ENCODE results near the gene SLC30A5.
A peak's percentile ranks its signal among the peaks of the same experiment; 100 is the strongest.
"Not testable (repeated sequence)": the region's sequence is repeated elsewhere in the genome, so short reads cannot be mapped to it uniquely, and the experiment has no call there.

SLC30A5 gene

GRCh38 chr5:69078921-69079540 lies 14.8 kb upstream of the SLC30A5 start:
- Histone ChIP-seq H2AFZ (ENCODE audit: low read length, unreplicated experiment) (no peak overlapping the region), H3K4me1 (ENCODE audit: control insufficient read depth, insufficient read depth, low read length, unreplicated experiment) (no peaks in the 10 kb centered on the region), H3K36me3 (ENCODE audit: insufficient read depth, low read length) (no peaks in the 10 kb centered on the region), H3K4me3 (ENCODE audit: low read depth, low read length) (no peak overlapping the region), H3K27ac (ENCODE audit: low read depth, low read length) (no peak overlapping the region), H3K27me3 (ENCODE audit: insufficient read depth, low read length) (no peaks in the 10 kb centered on the region), H3K79me2 (ENCODE audit: control insufficient read depth, insufficient read depth, low read length, unreplicated experiment) (no peaks in the 10 kb centered on the region)

DNA sequence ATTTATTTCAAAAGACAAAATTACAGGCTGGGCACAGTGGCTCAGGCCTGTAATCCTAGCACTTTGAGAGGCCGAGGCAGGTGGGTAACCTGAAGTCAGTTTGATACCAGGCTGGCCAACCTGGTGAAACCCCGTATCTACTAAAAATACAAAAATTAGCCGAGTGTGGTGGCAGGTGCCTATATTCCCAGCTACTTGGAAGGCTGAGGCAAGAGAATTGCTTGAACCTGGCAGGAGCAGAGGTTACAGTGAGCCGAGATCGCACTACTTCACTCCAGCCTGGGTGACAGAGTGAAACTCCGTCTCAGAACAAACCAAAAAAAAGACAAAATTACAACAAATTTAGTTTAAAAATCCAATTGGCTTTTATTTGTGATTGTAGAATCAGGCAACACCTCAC lies 14.3 kb upstream of the SLC30A5 start:
- Histone ChIP-seq H3K27ac (ENCODE audit: low read depth, low read length) (no peak overlapping the region), H3K36me3 (ENCODE audit: insufficient read depth, low read length) (no peaks in the 10 kb centered on the region), H3K27me3 (ENCODE audit: insufficient read depth, low read length) (no peaks in the 10 kb centered on the region), H3K79me2 (ENCODE audit: control insufficient read depth, insufficient read depth, low read length, unreplicated experiment) (no peaks in the 10 kb centered on the region), H3K4me1 (ENCODE audit: control insufficient read depth, insufficient read depth, low read length, unreplicated experiment) (no peaks in the 10 kb centered on the region), H2AFZ (ENCODE audit: low read length, unreplicated experiment) (no peak overlapping the region), H3K4me3 (ENCODE audit: low read depth, low read length) (no peak overlapping the region)

- Histone ChIP-seq H3K4me1 (ENCODE audit: control insufficient read depth, insufficient read depth, low read length, unreplicated experiment) (no peaks in the 10 kb centered on the region), H3K27ac (ENCODE audit: low read depth, low read length) (no peak overlapping the region), H3K4me3 (ENCODE audit: low read depth, low read length) (no peak overlapping the region), H3K36me3 (ENCODE audit: insufficient read depth, low read length) (no peaks in the 10 kb centered on the region), H3K79me2 (ENCODE audit: control insufficient read depth, insufficient read depth, low read length, unreplicated experiment) (no peaks in the 10 kb centered on the region), H3K27me3 (ENCODE audit: insufficient read depth, low read length) (no peaks in the 10 kb centered on the region), H2AFZ (ENCODE audit: low read length, unreplicated experiment) (no peak overlapping the region)
Observed at GRCh38 chr5:69083412-69083811, 10.4 kb upstream of the SLC30A5 start.

DNA sequence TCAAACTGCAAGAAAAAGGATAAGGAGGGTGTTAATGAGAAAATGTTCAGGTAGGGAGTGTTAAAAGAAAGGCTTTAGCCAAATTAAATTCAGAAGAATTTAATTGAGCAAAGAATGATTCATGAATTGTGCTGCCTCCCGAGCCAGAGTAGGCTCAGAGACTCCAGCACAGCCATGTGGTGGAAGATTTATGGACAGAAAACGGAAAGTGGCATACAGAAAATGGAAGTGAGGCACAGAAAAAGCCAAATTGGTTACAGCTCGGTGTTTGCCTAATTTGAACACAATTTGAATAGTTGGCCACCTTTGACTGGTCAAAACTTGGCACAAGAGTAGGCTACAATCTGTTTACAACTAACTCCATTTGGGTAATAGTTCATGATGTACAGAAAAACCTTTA lies 9.6 kb upstream of the SLC30A5 start:
- no peak overlapping the region for H3K27ac ChIP-seq (ENCODE audit: low read depth, low read length)
- no peaks in the 10 kb centered on the region for H3K36me3 ChIP-seq (ENCODE audit: insufficient read depth, low read length)
- no peaks in the 10 kb centered on the region for H3K4me1 ChIP-seq (ENCODE audit: control insufficient read depth, insufficient read depth, low read length, unreplicated experiment)
- no peaks in the 10 kb centered on the region for H3K27me3 ChIP-seq (ENCODE audit: insufficient read depth, low read length)
- no peak overlapping the region for H2AFZ ChIP-seq (ENCODE audit: low read length, unreplicated experiment)
- H3K79me2 ChIP-seq (ENCODE audit: control insufficient read depth, insufficient read depth, low read length, unreplicated experiment), result no peaks in the 10 kb centered on the region
- H3K4me3 ChIP-seq (ENCODE audit: low read depth, low read length), result no peak overlapping the region

GRCh38 chr5:69084903-69085302 lies 8.9 kb upstream of the SLC30A5 start:
- H2AFZ ChIP-seq (ENCODE audit: low read length, unreplicated experiment), result no peak overlapping the region
- H3K4me1 ChIP-seq (ENCODE audit: control insufficient read depth, insufficient read depth, low read length, unreplicated experiment), result no peaks in the 10 kb centered on the region
- no peak overlapping the region for H3K27ac ChIP-seq (ENCODE audit: low read depth, low read length)
- H3K36me3 ChIP-seq (ENCODE audit: insufficient read depth, low read length), result no peaks in the 10 kb centered on the region
- no peaks in the 10 kb centered on the region for H3K27me3 ChIP-seq (ENCODE audit: insufficient read depth, low read length)
- no peak overlapping the region for H3K4me3 ChIP-seq (ENCODE audit: low read depth, low read length)
- H3K79me2 ChIP-seq (ENCODE audit: control insufficient read depth, insufficient read depth, low read length, unreplicated experiment), result no peaks in the 10 kb centered on the region

DNA sequence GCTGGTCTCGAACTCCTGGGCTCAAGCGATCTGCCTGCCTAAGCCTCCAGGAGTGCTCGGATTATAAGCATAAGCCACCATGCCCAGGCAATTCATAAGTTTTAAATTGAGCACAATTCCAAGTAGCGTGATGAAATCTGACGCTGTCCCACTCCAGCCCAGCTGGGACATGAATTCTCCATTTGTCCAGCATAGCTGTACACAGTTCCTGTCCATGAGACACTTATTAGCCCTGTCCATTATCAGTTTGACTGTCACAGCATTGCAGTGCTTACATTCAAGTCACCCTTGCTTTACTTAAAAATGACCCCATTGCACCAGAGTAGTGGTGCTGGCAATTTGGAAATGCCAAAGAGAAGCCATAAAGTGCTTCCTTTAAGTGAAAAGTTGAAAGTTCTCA lies 7.6 kb upstream of the SLC30A5 start:
- no peak overlapping the region for H2AFZ ChIP-seq (ENCODE audit: low read length, unreplicated experiment)
- H3K4me1 ChIP-seq (ENCODE audit: control insufficient read depth, insufficient read depth, low read length, unreplicated experiment), result peaks cover 3% of the 10 kb centered on the region
- no peak overlapping the region for H3K27ac ChIP-seq (ENCODE audit: low read depth, low read length)
- no peaks in the 10 kb centered on the region for H3K27me3 ChIP-seq (ENCODE audit: insufficient read depth, low read length)
- no peaks in the 10 kb centered on the region for H3K36me3 ChIP-seq (ENCODE audit: insufficient read depth, low read length)
- H3K4me3 ChIP-seq (ENCODE audit: low read depth, low read length), result no peak overlapping the region
- H3K79me2 ChIP-seq (ENCODE audit: control insufficient read depth, insufficient read depth, low read length, unreplicated experiment), result no peaks in the 10 kb centered on the region

GRCh38 chr5:69088006-69088405 lies 5.8 kb upstream of the SLC30A5 start:
- H3K4me3 ChIP-seq (ENCODE audit: low read depth, low read length); H3K79me2 ChIP-seq (ENCODE audit: control insufficient read depth, insufficient read depth, low read length, unreplicated experiment); H3K36me3 ChIP-seq (ENCODE audit: insufficient read depth, low read length); H3K4me1 ChIP-seq (ENCODE audit: control insufficient read depth, insufficient read depth, low read length, unreplicated experiment); H2AFZ ChIP-seq (ENCODE audit: low read length, unreplicated experiment); H3K27ac ChIP-seq (ENCODE audit: low read depth, low read length); H3K27me3 ChIP-seq (ENCODE audit: insufficient read depth, low read length): not testable (repeated sequence)

DNA sequence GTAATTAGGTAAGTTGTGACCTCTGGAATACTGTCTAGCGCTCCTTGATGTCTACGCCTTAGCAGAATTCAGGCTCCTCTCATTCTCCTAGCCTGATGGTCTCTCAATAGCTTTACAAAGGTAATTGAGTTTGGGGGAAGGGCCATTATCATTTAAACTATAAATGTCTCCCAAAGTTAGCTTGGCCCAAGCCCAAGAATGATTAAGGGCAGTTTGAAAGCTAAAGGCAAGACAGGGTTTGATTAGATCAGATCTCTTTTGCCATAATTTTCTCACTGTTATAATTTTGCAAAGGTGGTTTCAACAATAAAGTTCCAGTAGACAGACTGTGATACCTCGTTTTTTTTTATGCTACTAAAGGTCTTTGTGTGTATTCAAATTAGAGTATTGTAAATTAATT lies 3.7 kb upstream of the SLC30A5 start:
- no peaks in the 10 kb centered on the region for H3K36me3 ChIP-seq (ENCODE audit: insufficient read depth, low read length)
- H2AFZ ChIP-seq (ENCODE audit: low read length, unreplicated experiment), result no peak overlapping the region
- H3K4me1 ChIP-seq (ENCODE audit: control insufficient read depth, insufficient read depth, low read length, unreplicated experiment), result peaks cover 9% of the 10 kb centered on the region
- H3K4me3 ChIP-seq (ENCODE audit: low read depth, low read length), result no peak overlapping the region
- peaks cover 13% of the 10 kb centered on the region for H3K79me2 ChIP-seq (ENCODE audit: control insufficient read depth, insufficient read depth, low read length, unreplicated experiment)
- no peak overlapping the region for H3K27ac ChIP-seq (ENCODE audit: low read depth, low read length)
- H3K27me3 ChIP-seq (ENCODE audit: insufficient read depth, low read length), result no peaks in the 10 kb centered on the region

GRCh38 chr5:69091771-69092170 lies 2.0 kb upstream of the SLC30A5 start:
- peaks cover 13% of the 10 kb centered on the region for H3K4me1 ChIP-seq (ENCODE audit: control insufficient read depth, insufficient read depth, low read length, unreplicated experiment)
- no peak overlapping the region for H3K4me3 ChIP-seq (ENCODE audit: low read depth, low read length)
- H3K36me3 ChIP-seq (ENCODE audit: insufficient read depth, low read length), result peaks cover 6% of the 10 kb centered on the region
- H3K79me2 ChIP-seq (ENCODE audit: control insufficient read depth, insufficient read depth, low read length, unreplicated experiment), result peaks cover 29% of the 10 kb centered on the region
- no peak overlapping the region for H3K27ac ChIP-seq (ENCODE audit: low read depth, low read length)
- no peak overlapping the region for H2AFZ ChIP-seq (ENCODE audit: low read length, unreplicated experiment)
- H3K27me3 ChIP-seq (ENCODE audit: insufficient read depth, low read length), result no peaks in the 10 kb centered on the region

GRCh38 chr5:69092969-69093368 lies 845 bp upstream of the SLC30A5 start:
- Histone ChIP-seq H3K79me2 (ENCODE audit: control insufficient read depth, insufficient read depth, low read length, unreplicated experiment) (peaks cover 39% of the 10 kb centered on the region), H3K4me1 (ENCODE audit: control insufficient read depth, insufficient read depth, low read length, unreplicated experiment) (peaks cover 16% of the 10 kb centered on the region), H2AFZ (ENCODE audit: low read length, unreplicated experiment) (peak overlapping the region; percentile 92)

DNA sequence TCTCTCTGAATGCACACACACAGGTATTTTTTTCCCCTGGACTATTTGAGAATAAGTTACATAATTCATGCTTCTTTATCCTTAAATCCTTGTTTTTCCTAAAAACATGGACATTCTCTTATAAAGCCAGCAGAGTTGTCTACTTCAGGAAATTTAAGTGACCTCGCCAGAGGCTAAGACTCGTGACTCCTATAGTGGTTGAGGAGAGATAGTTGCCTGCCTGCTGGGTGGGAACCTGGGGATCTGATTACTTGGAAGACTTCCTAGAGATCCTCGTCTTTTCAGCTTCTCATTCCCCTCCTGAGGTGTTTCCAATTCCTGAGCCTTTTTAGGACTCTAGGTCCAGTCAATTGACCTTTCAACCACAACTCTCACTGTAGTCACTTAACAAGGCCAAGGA lies 5.5 kb downstream of the SLC30A5 start:
- no peak overlapping the region for H3K27ac ChIP-seq (ENCODE audit: low read depth, low read length)
- H3K79me2 ChIP-seq (ENCODE audit: control insufficient read depth, insufficient read depth, low read length, unreplicated experiment), result peaks cover 61% of the 10 kb centered on the region
- H3K36me3 ChIP-seq (ENCODE audit: insufficient read depth, low read length), result peaks cover 10% of the 10 kb centered on the region
- no peak overlapping the region for H2AFZ ChIP-seq (ENCODE audit: low read length, unreplicated experiment)
- no peaks in the 10 kb centered on the region for H3K27me3 ChIP-seq (ENCODE audit: insufficient read depth, low read length)
- H3K4me1 ChIP-seq (ENCODE audit: control insufficient read depth, insufficient read depth, low read length, unreplicated experiment), result peaks cover 12% of the 10 kb centered on the region
- H3K4me3 ChIP-seq (ENCODE audit: low read depth, low read length), result no peak overlapping the region

More at GRCh38 chr5:69092969-69093368, 845 bp upstream of the SLC30A5 start:
- no peak overlapping the region for H3K4me3 ChIP-seq (ENCODE audit: low read depth, low read length)
- H3K27ac ChIP-seq (ENCODE audit: low read depth, low read length), result no peak overlapping the region
- peaks cover 7% of the 10 kb centered on the region for H3K36me3 ChIP-seq (ENCODE audit: insufficient read depth, low read length)
- H3K27me3 ChIP-seq (ENCODE audit: insufficient read depth, low read length), result no peaks in the 10 kb centered on the region
